Spleen (tissue), 7 donors: ENCODE data around the gene TOB2.

Experiments used
- CTCF ChIP-seq, 11 experiments: fragments of 200-600 bp in 7 of 11; fragments of 450-650 bp in 4 of 11; sonication (generic) in 4 of 11; IDR thresholded peaks in 8 of 11; conservative IDR thresholded peaks in 3 of 11; 1 replicate in 7 of 11; 2 replicates in 4 of 11; pipeline versions ENCODE4 v1.4.0 to v1.8.0; 2016 to 2021; ENCODE audit warnings: antibody characterized with exemption in 11 of 11, inconsistent platforms in 4 of 11, mild to moderate bottlenecking in 1 of 11
- POLR2A ChIP-seq, 3 donors: fragments of 450-650 bp; IDR thresholded peaks; one replicate each; pipeline ENCODE4 v1.5.1; 2017; ENCODE audit warnings: antibody characterized with exemption in 3 of 3, mild to moderate bottlenecking in 1 of 3
- POLR2AphosphoS5 ChIP-seq, 3 donors: sonication (generic); formaldehyde crosslinking; IDR thresholded peaks; one replicate each; pipeline ENCODE4 v1.5.1; 2017; ENCODE audit warnings: antibody characterized with exemption in 3 of 3
- donor health status: DM: no; HTN: no; CAD: no; lungs with moderate emphysema.
- donor health status: DM: no; HTN: no; CAD: no.
- donor health status: DM: no; HTN: no; CAD: no.

- no peak for TF ChIP-seq POLR2A (IDR thresholded peaks at IDR 0.05)
- no peak for TF ChIP-seq CTCF (IDR thresholded peaks at IDR 0.05 in 8 of 11, conservative IDR thresholded peaks at IDR 0.05 in 3 of 11)
- no peak for TF ChIP-seq POLR2AphosphoS5 (IDR thresholded peaks at IDR 0.05)
Measured at GRCh38 chr22:41437198-41437597, 9.4 kb downstream of the TOB2 start.
